T-helper 22 cell (primary cell): ENCODE results near the gene ECPAS.
"Not testable (repeated sequence)": the region's sequence is repeated elsewhere in the genome, so short reads cannot be mapped to it uniquely, and the experiment has no call there.

Experiments
- DNase-seq: peaks from one replicate; pipeline ENCODE4 v3.0.0-alpha.2; 2020; ENCODE audit warnings: low read depth

ECPAS gene

GRCh38 chr9:111477677-111478076 is 6.5 kb downstream of the ECPAS start:
- no peak for DNase-seq

- no peak for DNase-seq
Measured at GRCh38 chr9:111475195-111475594, 9.0 kb downstream of the ECPAS start.

- DNase-seq, result no peak
Measured at GRCh38 chr9:111474385-111474784, 9.8 kb downstream of the ECPAS start.

- no peak for DNase-seq
Measured at GRCh38 chr9:111467778-111468367, 16.3 kb downstream of the ECPAS start.

- no peak for DNase-seq
Measured at GRCh38 chr9:111463048-111463447, 21.1 kb downstream of the ECPAS start.

GRCh38 chr9:111458139-111459009 is 25.8 kb downstream of the ECPAS start:
- DNase-seq, result no peak

GRCh38 chr9:111456529-111456928 is 27.7 kb downstream of the ECPAS start:
- DNase-seq, result no peak

- no peak for DNase-seq
Measured at GRCh38 chr9:111455638-111456037, 28.5 kb downstream of the ECPAS start.

- DNase-seq, result no peak
Measured at GRCh38 chr9:111454751-111455150, 29.4 kb downstream of the ECPAS start.

- no peak for DNase-seq
Measured at GRCh38 chr9:111451570-111451969, 32.6 kb downstream of the ECPAS start.

GRCh38 chr9:111450124-111450523 is 34.1 kb downstream of the ECPAS start:
- DNase-seq, result no peak

- DNase-seq, result no peak
Measured at GRCh38 chr9:111449705-111450104, 34.5 kb downstream of the ECPAS start.

- DNase-seq, result not testable (repeated sequence)
Measured at GRCh38 chr9:111445799-111446198, 38.4 kb downstream of the ECPAS start.

- DNase-seq, result no peak
Measured at GRCh38 chr9:111443454-111443853, 40.7 kb downstream of the ECPAS start.

GRCh38 chr9:111442360-111443027 is 41.7 kb downstream of the ECPAS start:
- DNase-seq, result no peak

- DNase-seq, result no peak
Measured at GRCh38 chr9:111440226-111440625, 44.0 kb downstream of the ECPAS start.

GRCh38 chr9:111438541-111439235 is 45.5 kb downstream of the ECPAS start:
- no peak for DNase-seq

GRCh38 chr9:111436571-111436970 is 47.6 kb downstream of the ECPAS start:
- no peak for DNase-seq

GRCh38 chr9:111433082-111433481 is 51.1 kb downstream of the ECPAS start:
- no peak for DNase-seq

GRCh38 chr9:111431684-111432083 is 52.5 kb downstream of the ECPAS start:
- DNase-seq, result no peak

- no peak for DNase-seq
Measured at GRCh38 chr9:111429175-111429574, 55.0 kb downstream of the ECPAS start.

GRCh38 chr9:111427186-111427585 is 57.0 kb downstream of the ECPAS start:
- no peak for DNase-seq
